Neural cell (in vitro differentiated cells): Measurements from ENCODE around the gene SLC10A1. TPM values are rescaled to one million over a fixed set of nuclear protein-coding genes. Genes with fewer than 3 reads are reported as not detected.

Experiments
- H2AFZ ChIP-seq: fragments of 200-600, 300-800 bp; sonication (generic), shearing (Covaris generic); 2 replicates; pipeline ENCODE4 v1.6.0; 2014; ENCODE audit warnings: low read depth, mild to moderate bottlenecking, antibody characterized with exemption, low read length, moderate library complexity
- H3F3A ChIP-seq: fragments of 200-600 bp; shearing (Covaris generic); 2 replicates; pipeline ENCODE4 v1.6.1; 2016; ENCODE audit warnings: mild to moderate bottlenecking, moderate library complexity, mixed read lengths, antibody characterized with exemption, low read length; ENCODE audit not compliant: insufficient read depth, poor library complexity, severe bottlenecking
- H3K27ac ChIP-seq: fragments of 200-600, 300-800 bp; sonication (generic), shearing (Covaris generic); 2 replicates; pipeline ENCODE4 v1.5.1; 2014; ENCODE audit warnings: mild to moderate bottlenecking, low read length, moderate library complexity
- H3K27me3 ChIP-seq: fragments of 300-800, 200-600 bp; sonication (generic), shearing (Covaris generic); 2 replicates; pipeline ENCODE4 v1.6.0; 2014; ENCODE audit warnings: mild to moderate bottlenecking, low read depth, low read length, moderate library complexity; ENCODE audit not compliant: insufficient read depth
- H3K36me3 ChIP-seq: fragments of 300-800, 200-600 bp; sonication (generic), shearing (Covaris generic); 2 replicates; pipeline ENCODE4 v1.5.1; 2014; ENCODE audit warnings: mild to moderate bottlenecking, antibody characterized with exemption, low read length, moderate library complexity; ENCODE audit not compliant: insufficient read depth
- H3K4me2 ChIP-seq: fragments of 300-800, 200-600 bp; sonication (generic), shearing (Covaris generic); 2 replicates; pipeline ENCODE4 v1.6.0; 2014; ENCODE audit warnings: mild to moderate bottlenecking, low read length
- H3K4me3 ChIP-seq: fragments of 300-800, 200-600 bp; sonication (generic), shearing (Covaris generic); 2 replicates; pipeline ENCODE4 v1.5.1; 2014; ENCODE audit warnings: mild to moderate bottlenecking, low read length, moderate library complexity
- H3K79me2 ChIP-seq: fragments of 200-600 bp; shearing (Covaris generic); replicated peaks from 2 replicates; pipeline ENCODE4 v1.6.0; 2014; ENCODE audit warnings: mild to moderate bottlenecking, low read length, moderate library complexity; ENCODE audit not compliant: insufficient read depth
- H3K9ac ChIP-seq: fragments of 300-800, 200-600 bp; sonication (generic), shearing (Covaris generic); 2 replicates; pipeline ENCODE4 v1.6.1; 2016; ENCODE audit warnings: mild to moderate bottlenecking, low read length, mixed read lengths
- H3K9me2 ChIP-seq: fragments of 200-600 bp; shearing (Covaris generic); 2 replicates; pipeline ENCODE4 v1.6.1; 2016; ENCODE audit warnings: mild to moderate bottlenecking, low read length, mixed read lengths; ENCODE audit not compliant: insufficient read depth
- H3K9me3 ChIP-seq: fragments of 200-600, 300-800 bp; sonication (generic), shearing (Covaris generic); 2 replicates; pipeline ENCODE4 v1.6.1; 2016; ENCODE audit warnings: mild to moderate bottlenecking, mixed run types, low read length, moderate library complexity, mixed read lengths
- H4K20me1 ChIP-seq: fragments of 200-600 bp; shearing (Covaris generic); 2 replicates; pipeline ENCODE4 v1.6.1; 2016; ENCODE audit warnings: mild to moderate bottlenecking, mixed run types; ENCODE audit not compliant: insufficient read depth
- EP300 ChIP-seq: fragments of 450-650 bp; conservative IDR thresholded peaks from 2 replicates; pipeline ENCODE4 v1.6.1; 2014; ENCODE audit warnings: antibody characterized with exemption, mild to moderate bottlenecking, moderate library complexity; ENCODE audit not compliant: poor library complexity, severe bottlenecking
- EZH2 ChIP-seq: fragments of 200-600, 300-800 bp; shearing (Covaris generic), sonication (generic); IDR thresholded peaks from 2 replicates; pipeline ENCODE4 v1.6.1; 2014; ENCODE audit warnings: antibody characterized with exemption, low read length, borderline replicate concordance, mild to moderate bottlenecking; ENCODE audit not compliant: insufficient read depth, poor library complexity, severe bottlenecking
- MXI1 ChIP-seq: fragments of 450-650 bp; conservative IDR thresholded peaks from 2 replicates; pipeline ENCODE4 v1.6.1; 2014; ENCODE audit warnings: antibody characterized with exemption, mild to moderate bottlenecking; ENCODE audit not compliant: poor library complexity, severe bottlenecking
- POLR2AphosphoS5 ChIP-seq: IDR thresholded peaks from 2 replicates; pipeline ENCODE4 v1.6.1; 2012
- RAD21 ChIP-seq: fragments of 450-650 bp; conservative IDR thresholded peaks from 2 replicates; pipeline ENCODE4 v1.6.1; 2014; ENCODE audit warnings: antibody characterized with exemption, mild to moderate bottlenecking, moderate library complexity
- SMC3 ChIP-seq: fragments of 450-650 bp; conservative IDR thresholded peaks from 2 replicates; pipeline ENCODE4 v1.6.1; 2014; ENCODE audit warnings: antibody characterized with exemption, mild to moderate bottlenecking, moderate library complexity; ENCODE audit not compliant: poor library complexity
- TAF1 ChIP-seq: IDR thresholded peaks from 2 replicates; pipeline ENCODE4 v1.6.1; 2012; ENCODE audit warnings: low read depth
- polyA plus RNA-seq: library from polyadenylated mRNA; depleted of rRNA; stranded (reverse); fragments of >200 nt; gene quantifications from 2 replicates; pipeline ENCODE4 v1.2.3, GENCODE V29; 2014
- TF ChIP-seq, protein P1 (sequence below): IDR thresholded peaks from 2 replicates; pipeline ENCODE4 v1.6.1; 2012; ENCODE audit warnings: borderline replicate concordance
- TF ChIP-seq, protein P2 (sequence below): fragments of 450-650 bp; IDR thresholded peaks from 2 replicates; pipeline ENCODE4 v1.5.1; 2014; ENCODE audit warnings: antibody characterized with exemption, mild to moderate bottlenecking, moderate library complexity; ENCODE audit not compliant: poor library complexity, severe bottlenecking

The SLC10A1 gene
- polyA plus RNA-seq, 1 donor from 2014 or later: not detected

DNA sequence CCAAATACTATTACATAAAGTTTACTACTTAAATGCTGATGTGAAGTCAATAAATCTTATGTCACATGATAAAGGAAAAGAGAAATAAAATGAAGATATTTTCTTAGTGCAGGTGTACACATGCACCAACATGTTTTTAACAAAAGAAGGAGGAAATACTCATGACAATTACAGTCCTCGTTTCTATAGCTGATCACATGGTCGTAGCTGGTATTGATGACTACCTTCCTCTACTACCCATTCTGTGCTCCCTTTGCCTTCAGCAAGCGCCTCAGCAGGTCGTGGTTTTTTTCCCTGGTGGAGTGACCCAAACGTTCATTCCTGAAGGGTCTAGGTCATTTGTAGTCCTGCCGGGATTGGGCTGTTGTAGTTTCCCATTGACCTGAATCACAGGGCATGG, 25.4 kb upstream of the SLC10A1 start:
- Histone ChIP-seq H3K9me3 (no peaks in the 10 kb centered on the region), H3K27me3 (no peaks in the 10 kb centered on the region), H3K4me2 (no peak overlapping the region), H3K9ac (no peak overlapping the region), H4K20me1 (no peaks in the 10 kb centered on the region), H3K9me2 (no peaks in the 10 kb centered on the region), H2AFZ (no peak overlapping the region), H3K36me3 (no peaks in the 10 kb centered on the region), H3F3A (no peaks in the 10 kb centered on the region), H3K79me2 (no peaks in the 10 kb centered on the region), H3K4me3 (no peak overlapping the region), H3K27ac (no peak overlapping the region)
- TF ChIP-seq RAD21: no peak
- TF ChIP-seq TAF1: no peak
- TF ChIP-seq, protein P1, sequence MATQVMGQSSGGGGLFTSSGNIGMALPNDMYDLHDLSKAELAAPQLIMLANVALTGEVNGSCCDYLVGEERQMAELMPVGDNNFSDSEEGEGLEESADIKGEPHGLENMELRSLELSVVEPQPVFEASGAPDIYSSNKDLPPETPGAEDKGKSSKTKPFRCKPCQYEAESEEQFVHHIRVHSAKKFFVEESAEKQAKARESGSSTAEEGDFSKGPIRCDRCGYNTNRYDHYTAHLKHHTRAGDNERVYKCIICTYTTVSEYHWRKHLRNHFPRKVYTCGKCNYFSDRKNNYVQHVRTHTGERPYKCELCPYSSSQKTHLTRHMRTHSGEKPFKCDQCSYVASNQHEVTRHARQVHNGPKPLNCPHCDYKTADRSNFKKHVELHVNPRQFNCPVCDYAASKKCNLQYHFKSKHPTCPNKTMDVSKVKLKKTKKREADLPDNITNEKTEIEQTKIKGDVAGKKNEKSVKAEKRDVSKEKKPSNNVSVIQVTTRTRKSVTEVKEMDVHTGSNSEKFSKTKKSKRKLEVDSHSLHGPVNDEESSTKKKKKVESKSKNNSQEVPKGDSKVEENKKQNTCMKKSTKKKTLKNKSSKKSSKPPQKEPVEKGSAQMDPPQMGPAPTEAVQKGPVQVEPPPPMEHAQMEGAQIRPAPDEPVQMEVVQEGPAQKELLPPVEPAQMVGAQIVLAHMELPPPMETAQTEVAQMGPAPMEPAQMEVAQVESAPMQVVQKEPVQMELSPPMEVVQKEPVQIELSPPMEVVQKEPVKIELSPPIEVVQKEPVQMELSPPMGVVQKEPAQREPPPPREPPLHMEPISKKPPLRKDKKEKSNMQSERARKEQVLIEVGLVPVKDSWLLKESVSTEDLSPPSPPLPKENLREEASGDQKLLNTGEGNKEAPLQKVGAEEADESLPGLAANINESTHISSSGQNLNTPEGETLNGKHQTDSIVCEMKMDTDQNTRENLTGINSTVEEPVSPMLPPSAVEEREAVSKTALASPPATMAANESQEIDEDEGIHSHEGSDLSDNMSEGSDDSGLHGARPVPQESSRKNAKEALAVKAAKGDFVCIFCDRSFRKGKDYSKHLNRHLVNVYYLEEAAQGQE: no peak
- TF ChIP-seq EZH2: no peak
- TF ChIP-seq, protein P2, sequence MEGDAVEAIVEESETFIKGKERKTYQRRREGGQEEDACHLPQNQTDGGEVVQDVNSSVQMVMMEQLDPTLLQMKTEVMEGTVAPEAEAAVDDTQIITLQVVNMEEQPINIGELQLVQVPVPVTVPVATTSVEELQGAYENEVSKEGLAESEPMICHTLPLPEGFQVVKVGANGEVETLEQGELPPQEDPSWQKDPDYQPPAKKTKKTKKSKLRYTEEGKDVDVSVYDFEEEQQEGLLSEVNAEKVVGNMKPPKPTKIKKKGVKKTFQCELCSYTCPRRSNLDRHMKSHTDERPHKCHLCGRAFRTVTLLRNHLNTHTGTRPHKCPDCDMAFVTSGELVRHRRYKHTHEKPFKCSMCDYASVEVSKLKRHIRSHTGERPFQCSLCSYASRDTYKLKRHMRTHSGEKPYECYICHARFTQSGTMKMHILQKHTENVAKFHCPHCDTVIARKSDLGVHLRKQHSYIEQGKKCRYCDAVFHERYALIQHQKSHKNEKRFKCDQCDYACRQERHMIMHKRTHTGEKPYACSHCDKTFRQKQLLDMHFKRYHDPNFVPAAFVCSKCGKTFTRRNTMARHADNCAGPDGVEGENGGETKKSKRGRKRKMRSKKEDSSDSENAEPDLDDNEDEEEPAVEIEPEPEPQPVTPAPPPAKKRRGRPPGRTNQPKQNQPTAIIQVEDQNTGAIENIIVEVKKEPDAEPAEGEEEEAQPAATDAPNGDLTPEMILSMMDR: no peak
- no peak for TF ChIP-seq MXI1
- TF ChIP-seq POLR2AphosphoS5: no peak
- TF ChIP-seq EP300: no peak
- TF ChIP-seq SMC3: no peak

DNA sequence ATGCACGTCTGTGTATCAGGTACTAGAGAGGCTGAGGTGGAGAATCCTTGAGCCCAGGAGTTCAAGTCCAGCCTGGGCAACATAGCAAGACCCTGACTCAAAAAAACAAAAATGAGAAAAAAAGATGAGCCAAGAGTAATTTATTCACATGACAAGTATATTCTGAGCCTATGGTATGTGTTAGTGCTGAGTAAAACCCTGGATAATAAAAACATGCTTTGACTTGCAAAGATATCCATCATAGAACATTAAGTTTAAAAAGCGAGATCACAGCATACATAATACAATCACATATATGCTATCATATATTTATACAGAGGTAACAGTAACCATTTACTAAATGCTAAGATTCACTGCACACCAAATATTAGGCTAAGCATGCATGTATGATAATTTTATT, 23.9 kb upstream of the SLC10A1 start:
- Histone ChIP-seq H3F3A (no peaks in the 10 kb centered on the region), H3K9me3 (no peaks in the 10 kb centered on the region), H3K36me3 (no peaks in the 10 kb centered on the region), H4K20me1 (no peaks in the 10 kb centered on the region), H3K9me2 (no peaks in the 10 kb centered on the region), H3K79me2 (no peaks in the 10 kb centered on the region), H2AFZ (no peak overlapping the region), H3K4me2 (no peak overlapping the region), H3K4me3 (no peak overlapping the region), H3K27me3 (no peaks in the 10 kb centered on the region), H3K27ac (no peak overlapping the region), H3K9ac (no peak overlapping the region)
- TF ChIP-seq SMC3: no peak
- no peak for TF ChIP-seq MXI1
- TF ChIP-seq EZH2: no peak
- no peak for TF ChIP-seq EP300
- TF ChIP-seq, protein P2: no peak
- TF ChIP-seq TAF1: no peak
- TF ChIP-seq POLR2AphosphoS5: no peak
- no peak for TF ChIP-seq RAD21
- TF ChIP-seq, protein P1: no peak
